ENCODE data around the gene CISD3. TPM values are rescaled to one million over a fixed set of nuclear protein-coding genes. Genes with fewer than 3 reads are reported as not detected.

CISD3 gene
- total RNA-seq, 2 experiments from 2014 or later = 30.4 to 37.3 TPM

GRCh38 chr17:38745545-38745944 is 15.4 kb downstream of the CISD3 start:
- ATAC-seq (ENCODE audit: low read depth) = no peak
- Mint-ChIP-seq H3K9me3 (no peaks in the 10 kb centered on the region), H3K27ac (no peak overlapping the region), H3K4me1 (peaks cover 17% of the 10 kb centered on the region), H3K4me3 (no peak overlapping the region), H3K36me3 (no peaks in the 10 kb centered on the region), H3K27me3 (peaks cover 33% of the 10 kb centered on the region)
- POLR2A ChIA-PET = no interaction called here
- DNase-seq = no peak

- DNase-seq (no peak), ATAC-seq (ENCODE audit: low read depth) (no peak)
- POLR2A ChIA-PET = no interaction called here
- peaks cover 39% of the 10 kb centered on the region for H3K27me3 Mint-ChIP-seq
- H3K9me3 Mint-ChIP-seq = no peaks in the 10 kb centered on the region
- H3K4me1 Mint-ChIP-seq = peaks cover 23% of the 10 kb centered on the region
- H3K4me3 Mint-ChIP-seq = peak overlapping the region; percentile 69
- H3K36me3 Mint-ChIP-seq = no peaks in the 10 kb centered on the region
- H3K27ac Mint-ChIP-seq = no peak overlapping the region
Observed at GRCh38 chr17:38746004-38746848, 16.1 kb downstream of the CISD3 start.

GRCh38 chr17:38746849-38747462 is 16.8 kb downstream of the CISD3 start:
- POLR2A ChIA-PET = no interaction called here

DNA sequence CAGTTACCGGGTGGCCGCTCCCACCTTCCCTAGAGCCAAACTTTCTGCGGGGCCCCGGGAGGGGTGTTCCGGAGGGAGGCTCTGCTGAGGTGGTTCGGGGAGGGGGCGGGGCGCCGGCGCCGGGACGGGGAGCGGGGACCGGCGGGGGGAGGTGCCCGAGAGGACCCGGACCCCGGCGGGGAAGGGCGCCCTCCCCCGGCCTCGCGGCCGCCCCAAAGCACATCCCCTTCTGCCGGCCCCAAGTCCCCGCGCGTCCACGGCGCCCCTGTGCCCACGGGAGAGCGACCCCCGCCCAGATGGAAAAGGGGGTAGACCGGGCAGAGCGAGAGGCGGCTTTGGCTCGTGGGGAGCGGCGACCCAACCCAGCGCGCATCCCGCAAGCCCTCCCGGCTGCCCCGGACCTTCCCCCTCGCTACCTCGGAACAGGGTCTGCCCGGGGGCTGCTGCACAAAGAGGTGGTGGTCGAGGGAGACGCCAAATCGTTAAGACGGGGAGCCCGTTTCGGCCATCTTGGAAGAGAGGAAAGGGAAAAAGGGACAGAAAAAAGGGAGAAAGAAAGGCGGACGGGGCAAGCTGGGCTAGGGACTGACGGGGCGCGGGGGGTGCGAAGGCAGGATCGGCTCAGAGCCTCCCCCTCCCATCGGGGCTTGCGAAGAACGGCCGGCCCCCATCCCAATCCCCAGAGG is 17.5 kb downstream of the CISD3 start:
- peaks cover 29% of the 10 kb centered on the region for H3K4me1 Mint-ChIP-seq
- no peak for ATAC-seq (ENCODE audit: low read depth)
- DNase-seq = no peak
- no peaks in the 10 kb centered on the region for H3K9me3 Mint-ChIP-seq
- no peak overlapping the region for H3K27ac Mint-ChIP-seq
- POLR2A ChIA-PET = no interaction called here
- H3K36me3 Mint-ChIP-seq = peaks cover 3% of the 10 kb centered on the region
- peaks cover 41% of the 10 kb centered on the region for H3K27me3 Mint-ChIP-seq
- peak overlapping the region; percentile 79 for H3K4me3 Mint-ChIP-seq

More at GRCh38 chr17:38746849-38747462, 16.8 kb downstream of the CISD3 start:
- no peak for ATAC-seq (ENCODE audit: low read depth)
- peak overlapping the region; percentile 69 for H3K4me3 Mint-ChIP-seq
- H3K9me3 Mint-ChIP-seq = no peaks in the 10 kb centered on the region
- H3K27me3 Mint-ChIP-seq = peaks cover 41% of the 10 kb centered on the region
- peaks cover 30% of the 10 kb centered on the region for H3K4me1 Mint-ChIP-seq
- H3K27ac Mint-ChIP-seq = no peak overlapping the region
- H3K36me3 Mint-ChIP-seq = peaks cover 2% of the 10 kb centered on the region
- DNase-seq = no peak

DNA sequence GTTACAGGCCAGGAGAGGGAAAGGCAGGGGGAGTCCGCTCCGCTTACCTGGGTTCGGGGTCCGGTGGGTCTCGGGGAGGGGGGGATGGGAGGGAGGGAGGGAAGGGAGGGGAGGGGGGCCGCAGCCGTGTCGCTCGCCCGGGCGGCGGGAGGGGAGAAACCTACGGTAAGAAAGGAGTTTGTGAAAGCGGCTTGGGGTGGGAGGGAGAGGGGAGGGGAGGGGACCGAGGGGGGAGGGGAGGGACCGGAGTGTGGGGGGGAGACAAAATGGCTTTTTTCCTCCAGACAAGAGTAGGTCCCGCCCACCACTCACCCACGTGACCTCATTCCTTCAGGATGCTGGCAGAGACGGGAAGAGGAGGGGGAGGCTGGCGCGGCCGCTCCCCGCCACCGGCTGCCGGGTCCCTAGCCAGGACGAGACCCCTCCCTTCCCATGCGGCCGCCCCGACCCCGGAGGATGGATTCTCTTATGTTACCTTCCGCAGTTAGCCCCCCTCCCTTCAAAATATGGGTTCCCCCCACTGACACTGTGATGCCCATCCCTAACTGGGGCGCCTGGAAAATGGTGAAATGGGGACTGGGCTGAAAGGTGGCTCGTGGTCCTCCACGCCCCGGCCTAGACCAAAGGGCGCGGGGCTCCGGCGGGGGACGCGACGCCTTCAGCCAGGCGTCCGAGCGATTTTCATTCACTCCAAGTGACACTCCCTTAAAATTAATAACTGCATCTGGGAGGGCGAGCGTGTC is 18.2 kb downstream of the CISD3 start, which contains the start of gene PCGF2:
Gene PCGF2 (minus strand): TSS at position 188 of the 743 bp plus-strand sequence. CDS start 7,934 bp downstream, outside the sequence.
- ATAC-seq (ENCODE audit: low read depth) (no peak), DNase-seq (no peak)
- no peak within 1 kb of the TSS for H3K27ac Mint-ChIP-seq
- peaks cover 4% of the 10 kb centered on the region for H3K36me3 Mint-ChIP-seq
- peaks cover 28% of the 10 kb centered on the region for H3K4me1 Mint-ChIP-seq
- peaks cover 39% of the 10 kb centered on the region for H3K27me3 Mint-ChIP-seq
- H3K4me3 Mint-ChIP-seq = peak within 1 kb of the TSS; percentile 98
- POLR2A ChIA-PET = no interaction called here
- no peaks in the 10 kb centered on the region for H3K9me3 Mint-ChIP-seq

DNA sequence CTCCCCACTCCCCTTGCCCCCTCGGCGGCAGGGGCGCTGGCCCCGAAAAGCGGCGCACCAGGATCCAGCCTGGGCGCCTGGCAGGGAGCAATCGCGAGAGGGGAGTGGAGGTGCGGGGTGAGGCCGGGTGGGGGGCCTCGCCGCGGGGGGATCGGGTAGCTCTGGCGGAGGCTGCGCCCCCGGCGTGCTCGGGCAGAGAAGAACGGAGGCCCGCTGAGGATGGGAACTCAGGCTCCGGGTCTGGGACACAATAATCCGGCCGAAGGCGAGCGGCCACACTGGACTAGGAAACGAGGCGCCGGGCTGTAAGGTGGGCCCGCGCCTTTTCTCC is 18.7 kb downstream of the CISD3 start:
- Mint-ChIP-seq H3K9me3 (no peaks in the 10 kb centered on the region), H3K4me1 (peaks cover 32% of the 10 kb centered on the region), H3K4me3 (peak overlapping the region; percentile 56), H3K27me3 (peaks cover 39% of the 10 kb centered on the region), H3K36me3 (peaks cover 6% of the 10 kb centered on the region), H3K27ac (no peak overlapping the region)
- no peak for DNase-seq
- POLR2A ChIA-PET = no interaction called here
- ATAC-seq (ENCODE audit: low read depth) = no peak

DNA sequence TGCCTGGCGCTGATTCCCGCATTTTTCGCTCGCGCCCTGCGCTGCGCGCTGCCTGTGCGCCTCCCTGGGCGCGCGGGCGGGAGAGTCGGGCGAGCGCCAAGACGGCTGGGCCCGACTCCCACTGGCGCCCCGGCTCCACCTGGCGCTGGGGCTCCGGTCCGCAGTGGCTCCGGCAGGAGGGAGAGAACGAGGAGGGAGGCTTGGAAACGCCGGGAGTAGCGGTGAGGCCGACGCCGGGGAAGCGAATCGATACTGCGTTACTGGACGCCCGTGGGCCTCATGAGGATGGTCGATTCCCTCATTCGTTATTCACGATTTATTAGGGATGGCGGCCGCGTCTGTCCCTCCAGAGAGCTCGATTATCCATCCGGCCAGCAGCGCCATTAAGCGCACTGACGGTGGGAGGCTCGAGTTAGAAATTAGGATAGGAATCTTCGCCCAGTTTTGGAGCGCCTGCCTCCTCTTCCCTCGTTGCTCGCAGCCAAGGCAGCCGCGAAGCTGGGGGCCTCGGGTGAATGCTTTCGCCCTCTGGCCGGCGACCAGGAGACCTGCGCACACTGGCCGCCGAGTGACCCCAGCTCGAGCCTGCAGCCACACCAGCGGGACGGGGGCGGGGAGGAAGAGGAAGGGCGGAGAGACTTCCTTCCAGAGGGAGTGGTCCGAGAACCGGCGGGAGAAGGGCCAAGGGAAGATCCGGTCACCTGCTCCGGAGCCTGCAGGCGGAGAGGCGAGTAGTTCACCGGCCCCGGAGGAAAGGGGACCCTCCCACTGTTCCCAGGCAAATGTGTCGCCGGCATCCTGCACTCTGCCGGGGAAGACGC is 19.3 kb downstream of the CISD3 start:
- POLR2A ChIA-PET = no interaction called here
- Mint-ChIP-seq H3K4me3 (peak overlapping the region; percentile 98), H3K27me3 (peaks cover 39% of the 10 kb centered on the region), H3K4me1 (peaks cover 33% of the 10 kb centered on the region), H3K9me3 (no peaks in the 10 kb centered on the region), H3K27ac (no peak overlapping the region), H3K36me3 (peaks cover 8% of the 10 kb centered on the region)
- no peak for ATAC-seq (ENCODE audit: low read depth)
- peak; percentile 56 for DNase-seq

DNA sequence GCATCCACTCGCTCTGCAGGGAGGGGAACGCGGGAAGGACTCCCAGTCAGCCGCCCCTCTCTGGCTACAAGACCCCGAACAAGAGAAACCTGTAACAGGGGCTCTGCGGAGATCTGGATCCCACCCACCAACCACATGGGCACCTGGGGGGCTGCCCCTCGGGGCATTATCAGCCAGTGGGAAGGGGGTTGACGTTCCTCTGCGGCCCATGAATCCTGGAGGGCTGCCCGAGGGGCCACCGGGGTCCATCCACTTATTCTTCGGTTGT is 19.8 kb downstream of the CISD3 start:
- Mint-ChIP-seq H3K4me3 (peak overlapping the region; percentile 98), H3K27ac (no peak overlapping the region), H3K36me3 (peaks cover 8% of the 10 kb centered on the region), H3K27me3 (peaks cover 39% of the 10 kb centered on the region), H3K4me1 (peaks cover 34% of the 10 kb centered on the region), H3K9me3 (no peaks in the 10 kb centered on the region)
- DNase-seq (no peak), ATAC-seq (ENCODE audit: low read depth) (no peak)
- POLR2A ChIA-PET = no interaction called here

DNA sequence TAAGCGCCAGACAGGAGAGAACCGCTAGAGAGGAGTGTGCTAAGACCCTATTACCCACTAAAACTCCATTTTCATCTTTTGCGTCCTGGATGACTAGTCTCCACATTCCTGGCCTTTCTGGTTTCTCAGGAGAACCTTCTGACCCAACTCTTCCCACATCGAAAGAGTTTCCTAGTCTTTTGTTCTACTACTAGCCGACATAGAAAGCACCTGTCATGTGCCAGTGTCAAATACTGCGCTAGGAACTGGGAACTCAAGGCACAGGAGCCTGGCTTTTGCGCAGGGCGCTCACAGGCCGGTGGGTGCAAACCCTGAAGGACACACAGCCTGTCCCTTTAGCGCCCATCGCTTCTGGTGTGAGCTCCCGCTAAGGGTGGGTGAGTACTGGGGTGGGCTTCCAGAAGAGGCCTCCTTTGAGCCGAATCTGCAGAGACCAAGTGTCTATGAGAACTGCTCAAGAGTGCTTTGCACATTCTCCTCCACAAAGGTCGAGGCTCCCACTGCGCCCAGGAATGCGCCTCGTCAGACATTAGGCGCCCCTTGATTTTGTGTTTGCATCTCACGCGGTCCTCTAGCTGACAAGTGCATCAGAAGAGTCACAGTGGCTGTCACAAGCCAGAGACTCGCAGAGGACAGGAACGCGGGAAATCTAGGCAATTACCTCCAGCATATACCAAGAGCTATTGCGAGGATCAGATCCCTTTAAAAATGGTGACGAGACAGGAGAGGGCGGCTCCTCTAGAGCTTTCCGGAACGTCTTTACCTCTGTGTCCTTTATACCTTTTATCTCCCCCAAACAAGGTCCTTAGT is 20.4 kb downstream of the CISD3 start:
- DNase-seq = no peak
- peaks cover 34% of the 10 kb centered on the region for H3K4me1 Mint-ChIP-seq
- ATAC-seq (ENCODE audit: low read depth) = no peak
- no peaks in the 10 kb centered on the region for H3K9me3 Mint-ChIP-seq
- peaks cover 8% of the 10 kb centered on the region for H3K36me3 Mint-ChIP-seq
- peak overlapping the region; percentile 98 for H3K4me3 Mint-ChIP-seq
- POLR2A ChIA-PET = interaction anchor here (0.7 to 2.1 kb wide), 2 partner anchors 46 to 154 kb away, joined by 3 to 7 read pairs; partner anchors contain the start of gene MLLT6
- H3K27me3 Mint-ChIP-seq = peaks cover 39% of the 10 kb centered on the region
- no peak overlapping the region for H3K27ac Mint-ChIP-seq

DNA sequence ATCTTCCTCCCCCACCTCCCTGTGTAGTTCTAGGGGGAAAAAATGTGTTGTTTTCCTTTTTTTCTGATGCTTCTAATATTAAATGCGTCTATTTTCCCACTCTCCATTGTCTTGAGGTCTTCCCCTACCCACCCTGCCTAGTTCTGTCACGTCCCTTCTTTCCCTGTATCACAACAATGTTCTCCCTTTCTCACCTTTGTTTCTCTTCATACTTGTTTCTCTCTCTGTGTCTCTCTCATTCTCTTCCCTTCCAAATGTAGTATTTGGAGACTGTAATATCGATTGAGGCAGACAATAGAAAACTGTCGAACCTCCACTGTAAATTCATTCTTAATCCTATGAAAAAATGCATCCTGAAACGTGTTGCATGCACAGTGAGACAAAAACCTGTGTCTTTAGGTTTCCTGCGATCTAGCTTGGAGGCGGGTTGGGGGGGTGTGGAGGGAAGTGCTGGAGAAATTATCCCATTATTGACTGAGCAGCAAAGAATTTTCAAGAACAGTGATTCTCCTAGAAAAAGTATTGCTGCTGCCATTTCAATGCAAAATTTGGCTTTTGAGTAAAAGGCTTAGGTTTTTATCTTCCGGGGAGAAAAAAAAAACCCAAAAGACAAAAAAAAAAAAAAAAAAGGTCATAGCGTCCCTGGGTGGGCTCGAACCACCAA is 21.1 kb downstream of the CISD3 start:
- Mint-ChIP-seq H3K4me1 (peaks cover 32% of the 10 kb centered on the region), H3K9me3 (no peaks in the 10 kb centered on the region), H3K4me3 (peak overlapping the region; percentile 98), H3K27ac (peak overlapping the region; percentile 97), H3K36me3 (peaks cover 11% of the 10 kb centered on the region), H3K27me3 (peaks cover 33% of the 10 kb centered on the region)
- DNase-seq (no peak), ATAC-seq (ENCODE audit: low read depth) (no peak)
- POLR2A ChIA-PET = interaction anchor here (0.7 to 2.1 kb wide), 7 partner anchors 23 to 416 kb away, joined by 3 to 7 read pairs (median 3); partner anchors contain the start of gene MLLT6

GRCh38 chr17:38751808-38752307 is 21.7 kb downstream of the CISD3 start:
- H3K27ac Mint-ChIP-seq = peak overlapping the region; percentile 97
- H3K4me3 Mint-ChIP-seq = peak overlapping the region; percentile 98
- H3K4me1 Mint-ChIP-seq = peaks cover 28% of the 10 kb centered on the region
- POLR2A ChIA-PET = interaction anchor here (0.7 to 2.1 kb wide), 11 partner anchors 9 to 415 kb away, joined by 3 to 7 read pairs (median 3); partner anchors contain the start of genes MLLT6 and RPL23
- ATAC-seq (ENCODE audit: low read depth) = peak; percentile 25
- peak; percentile 95 for DNase-seq
- peaks cover 13% of the 10 kb centered on the region for H3K36me3 Mint-ChIP-seq
- peaks cover 27% of the 10 kb centered on the region for H3K27me3 Mint-ChIP-seq
- no peaks in the 10 kb centered on the region for H3K9me3 Mint-ChIP-seq

Data from activated naive CD8-positive, alpha-beta T cell treated with anti-CD3 and anti-CD28 coated beads, Interleukin-2, amount 10 ng/mL, durations not matched to agents 7 days and 5 days (primary cell).